SU-DHL-6 (cell line): Measurements from ENCODE around the gene SULF2.

Experiments
- H2AFZ ChIP-seq: fragments of 200-600 bp; sonication (generic); 2 replicates; pipeline ENCODE4 v1.6.1; 2014; ENCODE audit warnings: low read depth, mild to moderate bottlenecking, moderate library complexity, mixed read lengths, antibody characterized with exemption, low read length; ENCODE audit not compliant: severe bottlenecking
- H3F3A ChIP-seq: fragments of 200-600 bp; shearing (Covaris generic); 2 replicates; pipeline ENCODE4 v1.6.0; 2016; ENCODE audit warnings: antibody characterized with exemption, mild to moderate bottlenecking; ENCODE audit not compliant: insufficient read depth
- H3K27ac ChIP-seq: fragments of 200-600 bp; sonication (generic); 2 replicates; pipeline ENCODE4 v1.5.1; 2016; ENCODE audit warnings: low read depth, mild to moderate bottlenecking, low read length, moderate library complexity, mixed read lengths
- H3K27me3 ChIP-seq: fragments of 200-600 bp; sonication (generic), shearing (Covaris generic); 2 replicates; pipeline ENCODE4 v1.6.0; 2014; ENCODE audit warnings: mild to moderate bottlenecking, low read length
- H3K36me3 ChIP-seq: fragments of 200-600 bp; sonication (generic); 2 replicates; pipeline ENCODE4 v1.6.1; 2014; ENCODE audit warnings: mild to moderate bottlenecking, low read length, mixed read lengths
- H3K4me2 ChIP-seq: fragments of 300-600, 200-600 bp; shearing (Covaris generic), sonication (generic); 2 replicates; pipeline ENCODE4 v1.6.0; 2014; ENCODE audit warnings: low read length, low read depth, mild to moderate bottlenecking; ENCODE audit not compliant: poor library complexity, severe bottlenecking
- H3K4me3 ChIP-seq: fragments of 200-600 bp; sonication (generic); 2 replicates; pipeline ENCODE4 v1.5.1; 2014; ENCODE audit warnings: antibody characterized with exemption, low read length, mild to moderate bottlenecking, mixed read lengths; ENCODE audit not compliant: insufficient read depth, poor library complexity, severe bottlenecking
- H3K79me2 ChIP-seq: fragments of 200-600 bp; sonication (generic); 2 replicates; pipeline ENCODE4 v1.6.1; 2014; ENCODE audit warnings: mild to moderate bottlenecking, low read length, moderate library complexity; ENCODE audit not compliant: insufficient read depth
- H3K9ac ChIP-seq: fragments of 200-600 bp; sonication (generic); 2 replicates; pipeline ENCODE4 v1.7.0; 2014; ENCODE audit warnings: mild to moderate bottlenecking, low read length
- H3K9me2 ChIP-seq: fragments of 200-600 bp; sonication (generic); replicated peaks from 2 replicates; pipeline ENCODE4 v1.6.1; 2014; ENCODE audit warnings: low read length; ENCODE audit not compliant: insufficient read depth
- H3K9me3 ChIP-seq: fragments of 200-600 bp; sonication (generic); 2 replicates; pipeline ENCODE4 v1.6.1; 2014; ENCODE audit warnings: low read length, mixed read lengths; ENCODE audit not compliant: insufficient read depth
- H4K20me1 ChIP-seq: fragments of 200-600 bp; sonication (generic); 2 replicates; pipeline ENCODE4 v1.6.1; 2014; ENCODE audit warnings: low read depth, mild to moderate bottlenecking, antibody characterized with exemption, low read length, moderate library complexity, mixed read lengths
- CTCF ChIP-seq: fragments of 200-600 bp; sonication (generic); IDR thresholded peaks from one replicate; pipeline ENCODE4 v1.5.1; 2017; ENCODE audit warnings: antibody characterized with exemption, mild to moderate bottlenecking, low read length, moderate library complexity; ENCODE audit not compliant: insufficient read depth, poor library complexity, severe bottlenecking
- EZH2phosphoT487 ChIP-seq: fragments of 200-600 bp; sonication (generic), shearing (Covaris generic); conservative IDR thresholded peaks from 2 replicates; pipeline ENCODE4 v1.6.1; 2018; ENCODE audit warnings: mild to moderate bottlenecking, antibody characterized with exemption, low read length, moderate library complexity, mixed read lengths

The SULF2 gene

DNA sequence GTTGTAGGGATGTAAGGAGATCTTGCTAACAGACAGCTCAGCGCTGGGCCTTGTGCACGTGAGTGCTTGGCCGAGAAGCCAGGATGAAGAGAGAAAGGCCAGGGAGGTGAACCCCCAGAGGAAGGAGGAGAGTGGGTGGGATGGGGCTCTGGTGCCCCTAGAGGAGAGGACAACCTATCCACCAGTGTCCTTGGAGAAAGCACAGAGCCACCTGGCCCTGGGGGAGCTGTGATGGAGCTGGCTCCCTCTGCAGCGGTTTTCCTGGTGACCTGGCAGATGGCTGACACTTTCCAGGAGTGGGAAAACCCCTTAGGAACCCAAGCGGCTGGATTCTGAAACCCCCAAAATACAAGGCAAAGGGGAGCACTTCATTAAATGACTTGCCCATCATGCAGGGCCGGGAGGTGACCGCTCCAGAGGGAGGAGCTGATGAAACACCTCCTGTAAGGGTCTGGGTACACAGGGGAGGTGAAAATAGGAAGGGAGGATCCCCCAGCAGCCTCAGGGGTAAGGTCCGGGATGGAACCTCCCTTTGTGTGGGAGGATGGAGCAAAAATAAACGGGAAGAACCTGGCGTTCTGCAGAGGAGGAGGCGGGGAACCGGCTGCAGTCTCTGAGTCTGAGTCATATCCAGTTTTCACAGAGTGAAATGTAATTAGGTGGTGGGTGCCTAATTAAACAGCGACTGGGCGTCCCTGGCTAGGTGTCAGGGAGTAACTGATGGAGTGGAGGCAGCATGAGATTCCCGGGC, 80.4 kb downstream of the SULF2 start:
- Histone ChIP-seq H3K9me3 (no peaks in the 10 kb centered on the region), H3K9ac (no peak overlapping the region), H3K4me2 (no peak overlapping the region), H3K36me3 (no peaks in the 10 kb centered on the region), H2AFZ (no peak overlapping the region), H3K9me2 (no peaks in the 10 kb centered on the region), H3F3A (no peaks in the 10 kb centered on the region), H4K20me1 (no peaks in the 10 kb centered on the region), H3K27me3 (no peaks in the 10 kb centered on the region), H3K79me2 (no peaks in the 10 kb centered on the region), H3K27ac (no peak overlapping the region), H3K4me3 (no peak overlapping the region)
- TF ChIP-seq CTCF = no peak
- no peak for TF ChIP-seq EZH2phosphoT487

GRCh38 chr20:47703748-47704147, 81.5 kb downstream of the SULF2 start:
- no peaks in the 10 kb centered on the region for H3K27me3 ChIP-seq
- no peaks in the 10 kb centered on the region for H3K36me3 ChIP-seq
- no peaks in the 10 kb centered on the region for H3K9me3 ChIP-seq
- no peak for TF ChIP-seq EZH2phosphoT487
- TF ChIP-seq CTCF = no peak
- H4K20me1 ChIP-seq = no peaks in the 10 kb centered on the region
- no peaks in the 10 kb centered on the region for H3K79me2 ChIP-seq
- H3K9me2 ChIP-seq = no peaks in the 10 kb centered on the region
- no peak overlapping the region for H3K9ac ChIP-seq
- no peak overlapping the region for H3K4me2 ChIP-seq
- no peak overlapping the region for H3K27ac ChIP-seq
- no peak overlapping the region for H3K4me3 ChIP-seq
- no peak overlapping the region for H2AFZ ChIP-seq
- H3F3A ChIP-seq = no peaks in the 10 kb centered on the region

- Histone ChIP-seq H3F3A (no peaks in the 10 kb centered on the region), H3K4me3 (no peak overlapping the region), H3K9ac (no peak overlapping the region), H4K20me1 (no peaks in the 10 kb centered on the region), H3K9me3 (no peaks in the 10 kb centered on the region), H3K9me2 (no peaks in the 10 kb centered on the region), H3K79me2 (no peaks in the 10 kb centered on the region), H2AFZ (no peak overlapping the region), H3K4me2 (no peak overlapping the region), H3K27me3 (no peaks in the 10 kb centered on the region), H3K36me3 (no peaks in the 10 kb centered on the region), H3K27ac (no peak overlapping the region)
- TF ChIP-seq CTCF (no peak), EZH2phosphoT487 (no peak)
Observed at GRCh38 chr20:47701612-47702011, 83.7 kb downstream of the SULF2 start.
